SJSA1 (cell line): ENCODE data around the gene TMEM30B. TPM values are rescaled to one million over a fixed set of nuclear protein-coding genes. Genes with fewer than 3 reads are reported as not detected.
"Not testable (repeated sequence)": the region's sequence is repeated elsewhere in the genome, so short reads cannot be mapped to it uniquely, and the experiment has no call there.

Source experiments
- DNase-seq, 2 experiments: peaks; one replicate each; pipeline ENCODE4 v3.0.0-alpha.2; 2015 to 2020; ENCODE audit warnings: low spot score in 2 of 2, low read depth in 1 of 2
- H3K27ac ChIP-seq: fragments of 250-450 bp; sonication (Bioruptor Pico); 2 replicates; pipeline ENCODE4 v1.5.1; 2020; ENCODE audit warnings: mild to moderate bottlenecking, moderate library complexity
- H3K27me3 ChIP-seq: fragments of 250-450 bp; sonication (Bioruptor Pico); replicated peaks from 2 replicates; pipeline ENCODE4 v1.5.1; 2020; ENCODE audit warnings: mild to moderate bottlenecking, moderate library complexity
- H3K36me3 ChIP-seq: fragments of 250-450 bp; sonication (Bioruptor Pico); 2 replicates; pipeline ENCODE4 v1.5.1; 2020; ENCODE audit warnings: mild to moderate bottlenecking
- H3K4me1 ChIP-seq: fragments of 250-450 bp; sonication (Bioruptor Pico); replicated peaks from 2 replicates; pipeline ENCODE4 v1.6.1; 2021; ENCODE audit warnings: mild to moderate bottlenecking
- H3K4me3 ChIP-seq: fragments of 250-450 bp; sonication (Bioruptor Pico); 2 replicates; pipeline ENCODE4 v1.5.1; 2020; ENCODE audit warnings: mild to moderate bottlenecking
- H3K9me3 ChIP-seq: fragments of 250-450 bp; sonication (Bioruptor Pico); replicated peaks from 2 replicates; pipeline ENCODE4 v1.5.1; 2020; ENCODE audit warnings: mild to moderate bottlenecking
- total RNA-seq: library from RNA; depleted of rRNA; stranded (reverse); fragments of >200 nt; shearing (Covaris generic); gene quantifications from 2 replicates; pipeline ENCODE4 v1.2.3, GENCODE V29; 2014

The TMEM30B gene
- total RNA-seq, 1 experiment from 2014 or later = not detected

GRCh38 chr14:61320170-61320569, 39.0 kb upstream of the TMEM30B start:
- H3K36me3 ChIP-seq, DNase-seq, H3K27ac ChIP-seq, H3K4me3 ChIP-seq, H3K9me3 ChIP-seq: not testable (repeated sequence)
- peaks cover 14% of the 10 kb centered on the region; the same call in 1 of the 2 replicates for H3K27me3 ChIP-seq
- H3K4me1 ChIP-seq = peaks cover 24% of the 10 kb centered on the region

- Histone ChIP-seq H3K27me3 (peaks cover 14% of the 10 kb centered on the region; the same call in 1 of the 2 replicates), H3K4me1 (peaks cover 24% of the 10 kb centered on the region), H3K4me3 (no peak overlapping the region), H3K36me3 (no peaks in the 10 kb centered on the region), H3K9me3 (no peaks in the 10 kb centered on the region; the same call in 1 of the 2 replicates), H3K27ac (no peak overlapping the region)
- DNase-seq = no peak
Measured at GRCh38 chr14:61319706-61320105, 38.6 kb upstream of the TMEM30B start.

GRCh38 chr14:61319086-61319485, 37.9 kb upstream of the TMEM30B start:
- peaks cover 14% of the 10 kb centered on the region; the same call in 1 of the 2 replicates for H3K27me3 ChIP-seq
- H3K4me3 ChIP-seq = no peak overlapping the region
- H3K27ac ChIP-seq = no peak overlapping the region
- DNase-seq = no peak
- peaks cover 24% of the 10 kb centered on the region for H3K4me1 ChIP-seq
- no peaks in the 10 kb centered on the region for H3K36me3 ChIP-seq
- no peaks in the 10 kb centered on the region; the same call in 1 of the 2 replicates for H3K9me3 ChIP-seq

- H3K27ac ChIP-seq = no peak overlapping the region
- no peaks in the 10 kb centered on the region for H3K36me3 ChIP-seq
- no peaks in the 10 kb centered on the region for H3K9me3 ChIP-seq
- H3K27me3 ChIP-seq = no peaks in the 10 kb centered on the region
- no peak for DNase-seq
- H3K4me3 ChIP-seq = no peak overlapping the region
- H3K4me1 ChIP-seq = no peaks in the 10 kb centered on the region
Measured at GRCh38 chr14:61315313-61315712, 34.2 kb upstream of the TMEM30B start.

GRCh38 chr14:61308701-61309100, 27.6 kb upstream of the TMEM30B start:
- not testable (repeated sequence) for H3K4me3 ChIP-seq, DNase-seq, H3K27me3 ChIP-seq

GRCh38 chr14:61308198-61308597, 27.1 kb upstream of the TMEM30B start:
- no peak for DNase-seq
- no peaks in the 10 kb centered on the region for H3K36me3 ChIP-seq
- no peaks in the 10 kb centered on the region for H3K27me3 ChIP-seq
- no peaks in the 10 kb centered on the region for H3K4me1 ChIP-seq
- H3K4me3 ChIP-seq = no peak overlapping the region
- no peak overlapping the region for H3K27ac ChIP-seq
- H3K9me3 ChIP-seq = no peaks in the 10 kb centered on the region

More at GRCh38 chr14:61308701-61309100, 27.6 kb upstream of the TMEM30B start:
- not testable (repeated sequence) for H3K36me3 ChIP-seq, H3K27ac ChIP-seq, H3K4me1 ChIP-seq, H3K9me3 ChIP-seq

- no peak overlapping the region for H3K4me3 ChIP-seq
- no peak overlapping the region for H3K27ac ChIP-seq
- H3K4me1 ChIP-seq = no peaks in the 10 kb centered on the region
- no peaks in the 10 kb centered on the region for H3K9me3 ChIP-seq
- no peaks in the 10 kb centered on the region for H3K27me3 ChIP-seq
- H3K36me3 ChIP-seq = no peaks in the 10 kb centered on the region
- DNase-seq = no peak
Measured at GRCh38 chr14:61304688-61305087, 23.6 kb upstream of the TMEM30B start.

GRCh38 chr14:61300754-61301153, 19.6 kb upstream of the TMEM30B start:
- H3K4me1 ChIP-seq = no peaks in the 10 kb centered on the region

GRCh38 chr14:61300209-61300608, 19.1 kb upstream of the TMEM30B start:
- Histone ChIP-seq H3K27ac (no peak overlapping the region), H3K4me1 (no peaks in the 10 kb centered on the region), H3K36me3 (no peaks in the 10 kb centered on the region), H3K4me3 (no peak overlapping the region), H3K27me3 (no peaks in the 10 kb centered on the region), H3K9me3 (no peaks in the 10 kb centered on the region)
- DNase-seq = no peak

More at GRCh38 chr14:61300754-61301153, 19.6 kb upstream of the TMEM30B start:
- H3K4me3 ChIP-seq = no peak overlapping the region
- H3K9me3 ChIP-seq = no peaks in the 10 kb centered on the region
- H3K36me3 ChIP-seq = no peaks in the 10 kb centered on the region
- DNase-seq = no peak
- no peaks in the 10 kb centered on the region for H3K27me3 ChIP-seq
- no peak overlapping the region for H3K27ac ChIP-seq

GRCh38 chr14:61298824-61299223, 17.7 kb upstream of the TMEM30B start:
- no peak overlapping the region for H3K27ac ChIP-seq
- H3K9me3 ChIP-seq = no peaks in the 10 kb centered on the region
- no peaks in the 10 kb centered on the region for H3K4me1 ChIP-seq
- no peaks in the 10 kb centered on the region for H3K36me3 ChIP-seq
- no peaks in the 10 kb centered on the region for H3K27me3 ChIP-seq
- H3K4me3 ChIP-seq = no peak overlapping the region
- no peak for DNase-seq

GRCh38 chr14:61297581-61297980, 16.4 kb upstream of the TMEM30B start:
- Histone ChIP-seq H3K27me3 (no peaks in the 10 kb centered on the region), H3K36me3 (no peaks in the 10 kb centered on the region), H3K9me3 (no peaks in the 10 kb centered on the region), H3K27ac (no peak overlapping the region), H3K4me1 (no peaks in the 10 kb centered on the region), H3K4me3 (no peak overlapping the region)
- DNase-seq = no peak

GRCh38 chr14:61296719-61297502, 15.8 kb upstream of the TMEM30B start:
- H3K27ac ChIP-seq = no peak overlapping the region
- DNase-seq = peak in 1 of 2 experiments; percentile 28
- no peaks in the 10 kb centered on the region for H3K4me1 ChIP-seq
- no peaks in the 10 kb centered on the region for H3K36me3 ChIP-seq
- H3K4me3 ChIP-seq = no peak overlapping the region
- no peaks in the 10 kb centered on the region for H3K9me3 ChIP-seq
- no peaks in the 10 kb centered on the region for H3K27me3 ChIP-seq

GRCh38 chr14:61296151-61296550, 15.0 kb upstream of the TMEM30B start:
- H3K36me3 ChIP-seq = no peaks in the 10 kb centered on the region
- no peak overlapping the region for H3K27ac ChIP-seq
- no peaks in the 10 kb centered on the region for H3K9me3 ChIP-seq
- no peak overlapping the region for H3K4me3 ChIP-seq
- H3K4me1 ChIP-seq = no peaks in the 10 kb centered on the region
- H3K27me3 ChIP-seq = no peaks in the 10 kb centered on the region
- DNase-seq = no peak

GRCh38 chr14:61290701-61291100, 9.6 kb upstream of the TMEM30B start:
- no peaks in the 10 kb centered on the region for H3K9me3 ChIP-seq
- no peak overlapping the region for H3K27ac ChIP-seq
- H3K27me3 ChIP-seq = no peaks in the 10 kb centered on the region
- no peak overlapping the region for H3K4me3 ChIP-seq
- no peaks in the 10 kb centered on the region for H3K36me3 ChIP-seq
- DNase-seq = no peak
- H3K4me1 ChIP-seq = peaks cover 9% of the 10 kb centered on the region
